ENCODE results near the gene CEP128.

DNA sequence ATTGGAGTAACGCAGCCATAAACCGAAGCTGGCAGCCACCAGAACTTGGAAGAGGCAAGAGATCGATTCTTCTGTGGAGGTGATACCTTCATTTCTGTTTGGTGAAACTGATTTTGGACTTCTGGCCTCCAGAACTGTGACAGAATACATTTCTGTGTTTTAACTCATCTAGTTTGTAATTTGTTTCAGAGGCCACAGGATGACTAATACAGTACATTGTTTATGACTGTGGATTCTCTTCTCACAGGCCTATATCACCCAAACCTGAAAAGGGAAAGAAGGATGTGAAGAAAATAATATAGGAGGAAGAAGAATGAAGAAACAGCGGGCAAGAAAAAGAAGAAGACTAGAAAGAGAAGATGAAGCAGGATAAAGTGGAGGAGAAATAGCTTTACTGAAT, 466.5 kb downstream of the CEP128 start:
- TF ChIP-seq CTCF (IDR thresholded peaks at IDR 0.05; ENCODE audit: low read depth, low read length) (no peak), EZH2phosphoT487 (IDR thresholded peaks at IDR 0.05; ENCODE audit: low read depth) (no peak)
